GM23338 (cell line): ENCODE data around the gene CDH23.

Experiments
- CREB1 ChIP-seq: fragments of 250-450 bp; sonication (Bioruptor Pico); IDR thresholded peaks from 2 replicates; pipeline ENCODE4 v1.5.0; 2020; ENCODE audit warnings: low read depth, mild to moderate bottlenecking, moderate library complexity
- EZH2 ChIP-seq: fragments of 200-600 bp; sonication (generic); IDR thresholded peaks from one replicate; pipeline ENCODE4 v1.8.0; 2017; ENCODE audit warnings: antibody characterized with exemption, mild to moderate bottlenecking, low read depth; ENCODE audit not compliant: unreplicated experiment
- EZH2phosphoT487 ChIP-seq: fragments of 200-600 bp; sonication (generic); IDR thresholded peaks from one replicate; pipeline ENCODE4 v1.8.1; 2018; ENCODE audit warnings: antibody characterized with exemption; ENCODE audit not compliant: unreplicated experiment
- JUNB ChIP-seq: IDR thresholded peaks from one replicate; pipeline ENCODE4 v1.6.1; 2016; ENCODE audit warnings: antibody characterized with exemption; ENCODE audit not compliant: unreplicated experiment
- NANOG ChIP-seq: IDR thresholded peaks from 2 replicates; pipeline ENCODE4 v1.6.1; 2016; ENCODE audit warnings: antibody characterized with exemption, borderline replicate concordance
- POLR2AphosphoS5 ChIP-seq: IDR thresholded peaks from 2 replicates; pipeline ENCODE4 v1.6.1; 2016; ENCODE audit warnings: antibody characterized with exemption, low read depth
- STAT1 ChIP-seq: IDR thresholded peaks from one replicate; pipeline ENCODE4 v1.6.1; 2016; ENCODE audit warnings: antibody characterized with exemption; ENCODE audit not compliant: unreplicated experiment
- ZNF114 ChIP-seq: fragments of 250-450 bp; sonication (Bioruptor Pico); IDR thresholded peaks from 2 replicates; pipeline ENCODE4 v1.5.0; 2020; ENCODE audit warnings: mild to moderate bottlenecking, moderate library complexity
- ZNF331 ChIP-seq: fragments of 250-450 bp; sonication (Bioruptor Pico); IDR thresholded peaks from 2 replicates; pipeline ENCODE4 v1.5.0; 2020; ENCODE audit warnings: low read depth, mild to moderate bottlenecking, moderate library complexity
- TF ChIP-seq, protein P1 (sequence below), 2 experiments: fragments of 200-600 bp in 1 of 2; sonication (generic) in 1 of 2; conservative IDR thresholded peaks; 2 replicates each; pipeline versions ENCODE4 v1.5.1 to v1.6.1; 2016 to 2017; ENCODE audit warnings: antibody characterized with exemption in 2 of 2, low read depth in 2 of 2, mild to moderate bottlenecking in 2 of 2, moderate library complexity in 1 of 2
- TF ChIP-seq, protein P2 (sequence below): IDR thresholded peaks from one replicate; pipeline ENCODE4 v1.6.1; 2018; ENCODE audit warnings: antibody characterized with exemption; ENCODE audit not compliant: unreplicated experiment
- TF ChIP-seq, protein P3 (sequence below): IDR thresholded peaks from 2 replicates; pipeline ENCODE4 v1.6.1; 2016; ENCODE audit warnings: antibody characterized with exemption

DNA sequence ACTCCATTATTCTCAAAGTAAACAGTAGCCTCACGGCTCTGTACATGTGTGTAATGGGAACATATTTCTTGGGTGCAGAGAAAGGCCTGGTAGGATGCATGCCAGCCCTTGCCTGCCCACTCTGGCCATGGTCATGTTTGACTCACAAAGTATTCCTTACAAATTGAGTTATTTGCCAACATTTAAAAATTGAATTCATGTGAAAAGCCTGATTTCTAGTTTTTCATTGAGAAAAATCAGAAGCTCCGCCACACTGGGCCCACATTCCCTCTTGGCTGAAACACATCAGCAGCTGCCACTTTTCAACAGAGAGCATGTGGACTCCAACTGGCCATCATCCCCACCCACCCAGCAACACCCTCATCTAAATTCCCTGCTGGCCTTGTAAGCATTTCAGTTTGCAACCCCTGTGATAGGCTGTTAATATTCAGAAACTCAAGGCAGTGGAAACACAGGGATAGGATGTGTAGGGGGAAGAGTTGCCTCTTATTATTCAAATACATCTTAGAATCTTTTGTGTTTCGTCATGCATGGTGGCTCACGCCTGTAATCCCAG is 40.9 kb downstream of the CDH23 start:
- TF ChIP-seq JUNB (no peak), POLR2AphosphoS5 (no peak), EZH2 (no peak), NANOG (no peak), EZH2phosphoT487 (no peak), CREB1 (no peak), ZNF114 (CRISPR knock-in tag) (no peak), ZNF331 (CRISPR knock-in tag) (no peak), STAT1 (no peak)
- TF ChIP-seq, protein P1, sequence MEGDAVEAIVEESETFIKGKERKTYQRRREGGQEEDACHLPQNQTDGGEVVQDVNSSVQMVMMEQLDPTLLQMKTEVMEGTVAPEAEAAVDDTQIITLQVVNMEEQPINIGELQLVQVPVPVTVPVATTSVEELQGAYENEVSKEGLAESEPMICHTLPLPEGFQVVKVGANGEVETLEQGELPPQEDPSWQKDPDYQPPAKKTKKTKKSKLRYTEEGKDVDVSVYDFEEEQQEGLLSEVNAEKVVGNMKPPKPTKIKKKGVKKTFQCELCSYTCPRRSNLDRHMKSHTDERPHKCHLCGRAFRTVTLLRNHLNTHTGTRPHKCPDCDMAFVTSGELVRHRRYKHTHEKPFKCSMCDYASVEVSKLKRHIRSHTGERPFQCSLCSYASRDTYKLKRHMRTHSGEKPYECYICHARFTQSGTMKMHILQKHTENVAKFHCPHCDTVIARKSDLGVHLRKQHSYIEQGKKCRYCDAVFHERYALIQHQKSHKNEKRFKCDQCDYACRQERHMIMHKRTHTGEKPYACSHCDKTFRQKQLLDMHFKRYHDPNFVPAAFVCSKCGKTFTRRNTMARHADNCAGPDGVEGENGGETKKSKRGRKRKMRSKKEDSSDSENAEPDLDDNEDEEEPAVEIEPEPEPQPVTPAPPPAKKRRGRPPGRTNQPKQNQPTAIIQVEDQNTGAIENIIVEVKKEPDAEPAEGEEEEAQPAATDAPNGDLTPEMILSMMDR (conservative IDR thresholded peaks at IDR 0.05; ENCODE audit: low read depth in 2 of 2) = no peak
- TF ChIP-seq, protein P2, sequence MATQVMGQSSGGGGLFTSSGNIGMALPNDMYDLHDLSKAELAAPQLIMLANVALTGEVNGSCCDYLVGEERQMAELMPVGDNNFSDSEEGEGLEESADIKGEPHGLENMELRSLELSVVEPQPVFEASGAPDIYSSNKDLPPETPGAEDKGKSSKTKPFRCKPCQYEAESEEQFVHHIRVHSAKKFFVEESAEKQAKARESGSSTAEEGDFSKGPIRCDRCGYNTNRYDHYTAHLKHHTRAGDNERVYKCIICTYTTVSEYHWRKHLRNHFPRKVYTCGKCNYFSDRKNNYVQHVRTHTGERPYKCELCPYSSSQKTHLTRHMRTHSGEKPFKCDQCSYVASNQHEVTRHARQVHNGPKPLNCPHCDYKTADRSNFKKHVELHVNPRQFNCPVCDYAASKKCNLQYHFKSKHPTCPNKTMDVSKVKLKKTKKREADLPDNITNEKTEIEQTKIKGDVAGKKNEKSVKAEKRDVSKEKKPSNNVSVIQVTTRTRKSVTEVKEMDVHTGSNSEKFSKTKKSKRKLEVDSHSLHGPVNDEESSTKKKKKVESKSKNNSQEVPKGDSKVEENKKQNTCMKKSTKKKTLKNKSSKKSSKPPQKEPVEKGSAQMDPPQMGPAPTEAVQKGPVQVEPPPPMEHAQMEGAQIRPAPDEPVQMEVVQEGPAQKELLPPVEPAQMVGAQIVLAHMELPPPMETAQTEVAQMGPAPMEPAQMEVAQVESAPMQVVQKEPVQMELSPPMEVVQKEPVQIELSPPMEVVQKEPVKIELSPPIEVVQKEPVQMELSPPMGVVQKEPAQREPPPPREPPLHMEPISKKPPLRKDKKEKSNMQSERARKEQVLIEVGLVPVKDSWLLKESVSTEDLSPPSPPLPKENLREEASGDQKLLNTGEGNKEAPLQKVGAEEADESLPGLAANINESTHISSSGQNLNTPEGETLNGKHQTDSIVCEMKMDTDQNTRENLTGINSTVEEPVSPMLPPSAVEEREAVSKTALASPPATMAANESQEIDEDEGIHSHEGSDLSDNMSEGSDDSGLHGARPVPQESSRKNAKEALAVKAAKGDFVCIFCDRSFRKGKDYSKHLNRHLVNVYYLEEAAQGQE = no peak
- TF ChIP-seq, protein P3, sequence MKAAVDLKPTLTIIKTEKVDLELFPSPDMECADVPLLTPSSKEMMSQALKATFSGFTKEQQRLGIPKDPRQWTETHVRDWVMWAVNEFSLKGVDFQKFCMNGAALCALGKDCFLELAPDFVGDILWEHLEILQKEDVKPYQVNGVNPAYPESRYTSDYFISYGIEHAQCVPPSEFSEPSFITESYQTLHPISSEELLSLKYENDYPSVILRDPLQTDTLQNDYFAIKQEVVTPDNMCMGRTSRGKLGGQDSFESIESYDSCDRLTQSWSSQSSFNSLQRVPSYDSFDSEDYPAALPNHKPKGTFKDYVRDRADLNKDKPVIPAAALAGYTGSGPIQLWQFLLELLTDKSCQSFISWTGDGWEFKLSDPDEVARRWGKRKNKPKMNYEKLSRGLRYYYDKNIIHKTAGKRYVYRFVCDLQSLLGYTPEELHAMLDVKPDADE = no peak
